HG02938 (cell line): ENCODE data around the gene PDE4D.
"Not testable (repeated sequence)": the region's sequence is repeated elsewhere in the genome, so short reads cannot be mapped to it uniquely, and the experiment has no call there.

Experiments used
- ATAC-seq: cut with Tn5 transposase; IDR thresholded peaks from one replicate; pipeline ENCODE4 v1.9.1; 2021; ENCODE audit warnings: mild to moderate bottlenecking, moderate library complexity; ENCODE audit not compliant: unreplicated experiment

PDE4D gene

DNA sequence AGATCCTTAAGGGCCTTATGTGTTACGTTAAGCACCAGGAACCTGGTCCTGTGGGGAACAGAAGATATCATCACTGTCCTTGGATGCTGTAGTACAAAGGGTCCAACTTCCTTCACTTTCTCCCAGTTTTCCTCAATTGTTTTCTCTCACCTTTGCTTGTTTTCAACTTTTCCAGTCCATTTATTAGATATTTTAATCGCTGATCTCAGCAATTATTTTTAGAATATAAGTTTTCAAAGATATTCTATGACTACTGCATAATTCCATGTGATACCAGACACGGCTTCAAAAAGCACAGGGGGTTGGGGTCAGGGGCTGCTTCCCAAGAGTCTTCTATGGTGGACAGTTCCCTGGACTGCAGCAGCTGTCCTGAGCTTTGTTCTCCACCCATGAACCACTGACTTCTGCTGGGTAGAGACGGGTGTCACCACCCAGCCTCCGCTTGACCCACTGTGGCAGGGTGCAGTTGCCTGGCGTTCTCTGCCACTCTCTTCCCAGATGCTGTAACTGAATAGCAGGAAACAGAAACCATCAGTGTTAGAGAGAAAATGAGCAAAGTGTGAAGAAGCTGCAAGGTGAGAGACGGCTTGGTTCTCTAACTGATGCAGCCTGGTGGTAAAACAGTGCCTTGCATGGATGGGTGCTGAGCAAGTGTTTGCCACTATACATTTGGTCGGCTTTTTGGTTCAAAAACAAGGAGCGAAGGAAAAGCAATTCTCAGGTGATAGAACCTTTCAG lies 927.7 kb downstream of the PDE4D start:
- no peak for ATAC-seq

DNA sequence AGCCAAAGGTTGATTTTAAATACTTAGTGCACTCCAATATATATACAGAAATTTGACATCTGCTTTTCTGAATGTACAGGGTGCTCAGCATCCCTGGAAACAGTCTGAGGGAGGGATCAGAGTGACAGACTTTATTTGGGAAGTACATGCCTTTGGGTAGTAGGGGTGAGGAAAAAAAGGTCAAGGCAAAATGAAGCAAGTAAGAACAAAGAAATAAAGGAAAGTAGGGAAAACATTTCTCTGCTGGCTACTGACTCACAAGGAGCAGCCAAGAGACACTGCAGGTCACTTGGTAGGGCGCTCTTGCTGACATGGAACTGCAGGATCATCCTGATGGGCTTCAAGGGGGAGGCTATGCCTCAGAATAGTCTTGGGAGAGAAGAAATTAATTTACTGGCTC lies 929.7 kb downstream of the PDE4D start:
- ATAC-seq: no peak

DNA sequence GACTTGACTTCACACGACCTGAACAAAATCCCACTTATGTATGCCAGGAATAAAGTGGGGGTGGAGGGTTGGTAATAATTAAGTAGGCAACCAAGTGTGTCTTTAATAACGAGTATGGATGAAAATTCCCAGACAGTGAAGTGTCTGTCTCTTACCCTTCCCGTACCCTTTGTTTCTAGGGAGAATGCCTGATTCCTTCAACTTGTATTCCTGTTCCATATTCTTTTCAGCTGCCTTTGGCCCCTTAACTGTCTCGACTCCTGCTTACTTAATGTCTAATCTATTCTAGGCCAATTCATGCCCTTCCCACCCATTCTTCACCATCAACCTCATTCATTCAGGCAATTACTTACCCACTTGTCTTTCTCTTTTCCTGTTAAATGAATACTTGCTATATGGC lies 930.2 kb downstream of the PDE4D start:
- no peak for ATAC-seq

- peak; percentile 69 for ATAC-seq
Observed at GRCh38 chr5:58961631-58962280, 931.8 kb downstream of the PDE4D start.

GRCh38 chr5:58958701-58959100 lies 934.8 kb downstream of the PDE4D start:
- ATAC-seq: no peak

DNA sequence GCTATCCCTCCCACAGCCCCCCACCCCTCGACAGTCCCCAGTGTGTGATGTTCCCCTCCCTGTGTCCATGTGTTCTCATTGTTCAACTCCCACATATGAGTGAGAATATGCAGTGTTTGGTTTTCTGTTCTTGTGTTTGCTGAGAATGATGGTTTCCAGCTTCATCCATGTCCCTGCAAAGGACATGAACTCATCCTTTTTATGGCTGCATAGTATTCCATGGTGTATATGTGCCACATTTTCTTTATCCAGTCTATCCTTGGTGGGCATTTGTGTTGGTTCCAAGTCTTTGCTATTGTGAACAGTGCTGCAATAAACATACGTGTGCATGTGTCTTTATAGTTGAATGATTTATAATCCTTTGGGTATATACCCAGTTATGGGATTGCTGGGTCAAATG lies 940.3 kb downstream of the PDE4D start:
- not testable (repeated sequence) for ATAC-seq

- no peak for ATAC-seq
Observed at GRCh38 chr5:58950224-58950623, 943.3 kb downstream of the PDE4D start.

- no peak for ATAC-seq
Observed at GRCh38 chr5:58946230-58946629, 947.3 kb downstream of the PDE4D start.

DNA sequence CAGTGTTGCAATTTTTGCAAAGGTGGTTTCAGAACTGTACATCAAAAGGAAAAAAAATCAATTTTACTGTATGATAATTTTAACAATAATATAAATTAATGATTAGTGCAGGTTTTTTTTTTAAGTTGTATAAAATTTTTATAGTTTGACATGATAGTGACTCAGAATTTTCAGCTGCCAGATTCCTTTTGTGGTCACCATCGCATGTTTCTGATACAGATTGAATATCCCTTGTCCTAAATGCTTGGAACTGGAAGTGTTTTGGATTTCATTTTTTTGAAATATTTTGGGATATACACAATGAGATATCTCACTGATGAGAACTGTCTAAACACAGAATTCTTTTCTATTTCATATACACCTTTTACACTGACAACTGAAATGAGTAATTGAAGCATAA lies 949.3 kb downstream of the PDE4D start:
- ATAC-seq: no peak

DNA sequence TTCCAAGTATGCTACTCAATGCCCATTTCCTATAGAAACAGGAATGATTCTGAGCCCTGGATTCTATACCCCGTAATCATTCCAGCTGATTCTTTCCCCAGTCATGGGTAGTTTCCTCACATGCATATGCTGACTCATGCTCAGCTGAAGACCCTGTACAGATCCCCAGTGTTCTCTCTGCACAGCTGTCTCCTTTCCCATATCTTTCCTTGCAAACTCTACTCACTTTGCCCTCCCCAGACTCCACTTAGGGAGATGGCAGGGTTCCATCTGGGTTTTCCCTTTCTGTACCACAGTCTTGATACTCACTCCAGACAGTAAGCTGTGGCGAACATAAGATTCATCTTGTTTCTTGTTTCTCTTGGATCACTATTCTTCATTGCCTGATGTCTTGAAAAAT lies 953.1 kb downstream of the PDE4D start:
- no peak for ATAC-seq

- no peak for ATAC-seq
Observed at GRCh38 chr5:58939664-58940063, 953.9 kb downstream of the PDE4D start.

DNA sequence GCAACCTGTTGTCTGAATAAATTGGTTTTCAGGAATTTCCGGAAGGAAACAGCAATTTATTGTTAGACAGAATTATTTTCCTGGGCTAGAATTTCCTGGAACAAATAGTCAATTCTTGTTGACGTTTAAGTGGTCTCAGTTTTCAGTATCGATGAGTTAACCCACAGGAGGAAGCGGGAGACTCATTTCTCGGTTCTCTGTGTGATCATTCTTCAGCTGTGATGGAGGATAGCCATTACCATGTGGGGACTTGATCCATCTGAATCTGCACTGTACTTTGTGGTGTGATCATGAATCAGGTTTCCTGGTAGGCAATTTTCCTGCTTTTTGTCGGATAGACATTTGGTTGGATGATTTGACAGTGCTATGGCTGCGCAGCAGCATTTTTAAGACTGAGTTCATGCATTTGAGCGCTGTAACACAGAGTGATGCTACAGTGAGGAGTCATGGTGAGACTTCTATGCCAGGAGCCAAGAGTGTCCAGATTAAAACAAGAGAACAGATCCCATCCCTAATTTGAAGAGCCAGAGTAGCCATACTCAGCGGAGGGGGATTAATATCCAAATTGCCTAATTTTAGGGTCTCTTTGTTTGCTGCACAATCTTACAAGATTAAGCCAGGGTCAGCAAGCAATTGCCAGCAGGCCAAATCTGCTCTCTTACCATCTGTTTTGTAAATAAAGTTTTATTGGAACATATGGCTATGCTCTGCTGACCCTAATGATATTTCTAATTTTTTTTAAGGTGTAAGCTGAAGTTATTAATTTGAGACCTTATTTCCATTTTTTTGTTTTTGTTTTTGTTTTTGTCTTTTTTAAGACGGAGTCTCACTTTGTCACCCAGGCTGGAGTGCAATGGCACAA lies 954.7 kb downstream of the PDE4D start:
- no peak for ATAC-seq

- no peak for ATAC-seq
Observed at GRCh38 chr5:58937031-58937681, 956.4 kb downstream of the PDE4D start.

DNA sequence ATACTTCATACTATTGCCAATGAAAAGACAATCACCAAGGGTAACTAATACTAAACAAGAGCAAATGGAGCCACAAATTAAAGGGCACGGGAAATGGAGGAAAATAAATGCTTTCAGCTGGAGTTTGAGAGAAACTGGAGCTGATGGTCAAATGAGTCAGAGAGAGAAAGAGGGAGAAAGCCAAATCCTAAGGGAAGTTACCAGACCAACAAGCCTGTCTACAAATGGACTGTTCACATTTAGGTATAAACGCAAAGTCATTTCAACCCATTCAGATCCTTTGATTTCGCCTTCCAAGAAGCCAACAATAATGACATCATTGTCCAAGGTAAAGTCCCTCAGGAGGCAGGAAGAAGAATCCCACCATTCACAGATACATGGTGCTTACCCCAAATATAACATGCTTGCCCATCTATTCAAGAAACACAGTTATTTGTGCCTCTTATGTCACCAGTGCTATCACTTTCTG lies 958.9 kb downstream of the PDE4D start:
- no peak for ATAC-seq

- ATAC-seq: no peak
Observed at GRCh38 chr5:58933891-58934628, 959.5 kb downstream of the PDE4D start.

DNA sequence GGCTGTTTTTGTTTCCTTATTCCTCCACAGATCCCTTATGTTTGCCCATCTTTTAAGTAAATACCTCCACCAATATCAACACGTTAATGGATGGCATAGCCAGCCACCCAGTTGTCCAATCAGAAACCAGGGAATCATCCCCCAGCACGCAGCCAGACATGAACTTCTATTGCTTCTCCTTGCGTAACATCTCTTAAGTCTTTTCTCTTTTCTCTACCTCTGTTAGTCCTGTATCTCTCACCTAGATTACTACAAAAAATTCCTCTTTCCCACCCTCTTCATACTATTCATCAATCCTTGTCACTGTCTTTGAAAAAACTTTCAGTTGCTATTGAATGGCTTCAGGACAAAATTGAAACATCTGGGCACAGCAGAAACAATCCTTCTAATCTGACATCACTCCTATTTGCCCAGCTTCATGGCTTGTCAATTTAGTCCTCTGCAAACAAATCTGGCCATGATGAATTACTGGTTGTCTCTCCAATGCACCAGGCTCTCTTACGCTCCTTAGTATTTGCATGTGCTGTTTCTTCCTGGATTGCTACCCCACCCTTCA lies 961.4 kb downstream of the PDE4D start:
- no peak for ATAC-seq

GRCh38 chr5:58930520-58930919 lies 963.0 kb downstream of the PDE4D start:
- ATAC-seq: no peak

GRCh38 chr5:58929726-58930125 lies 963.8 kb downstream of the PDE4D start:
- ATAC-seq: no peak

DNA sequence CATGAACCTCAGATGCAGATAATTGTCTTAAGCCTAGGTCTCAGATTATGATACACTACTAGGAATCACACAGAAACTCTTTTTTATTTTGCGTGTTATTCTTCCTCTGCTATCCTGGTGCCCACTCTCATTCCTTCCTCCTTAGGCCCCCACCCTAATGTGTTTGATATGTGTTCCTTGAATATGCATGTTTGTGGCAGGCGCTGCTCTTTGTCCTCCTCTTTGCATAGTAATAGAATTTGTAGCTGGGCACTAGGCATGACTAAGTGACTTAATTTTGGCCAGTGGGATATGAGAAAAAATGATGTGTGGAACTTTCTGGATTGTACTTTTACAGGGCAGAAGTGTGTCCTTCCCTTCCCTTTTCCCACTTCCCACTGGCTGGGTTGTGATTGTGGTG lies 965.6 kb downstream of the PDE4D start:
- ATAC-seq: no peak

DNA sequence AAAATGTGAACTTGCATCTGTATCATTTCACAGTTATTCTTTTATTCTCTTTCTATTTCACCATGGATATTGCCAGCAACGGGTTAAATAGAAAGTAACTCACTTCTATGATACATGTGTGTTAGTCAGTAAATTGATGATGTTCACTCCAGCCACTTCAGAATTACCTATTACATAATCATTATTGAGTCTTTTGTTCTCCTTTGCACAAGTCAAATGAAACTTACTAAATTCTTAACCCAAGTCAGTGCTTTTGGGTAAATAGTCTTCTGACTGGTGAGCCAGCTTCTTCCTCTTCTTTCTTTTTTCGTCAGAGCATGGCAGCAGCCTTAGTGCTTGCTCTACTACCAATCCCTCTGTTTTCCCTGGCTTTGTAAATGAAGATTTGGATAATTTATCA lies 966.3 kb downstream of the PDE4D start:
- no peak for ATAC-seq
